NCI-H510A (cell line): ENCODE measurements around the gene ZNF80.

Experiments
- DNase-seq: peaks from one replicate; lab custom pipeline; 2025; lab: John Stamatoyannopoulos, UW

ZNF80 gene

DNA sequence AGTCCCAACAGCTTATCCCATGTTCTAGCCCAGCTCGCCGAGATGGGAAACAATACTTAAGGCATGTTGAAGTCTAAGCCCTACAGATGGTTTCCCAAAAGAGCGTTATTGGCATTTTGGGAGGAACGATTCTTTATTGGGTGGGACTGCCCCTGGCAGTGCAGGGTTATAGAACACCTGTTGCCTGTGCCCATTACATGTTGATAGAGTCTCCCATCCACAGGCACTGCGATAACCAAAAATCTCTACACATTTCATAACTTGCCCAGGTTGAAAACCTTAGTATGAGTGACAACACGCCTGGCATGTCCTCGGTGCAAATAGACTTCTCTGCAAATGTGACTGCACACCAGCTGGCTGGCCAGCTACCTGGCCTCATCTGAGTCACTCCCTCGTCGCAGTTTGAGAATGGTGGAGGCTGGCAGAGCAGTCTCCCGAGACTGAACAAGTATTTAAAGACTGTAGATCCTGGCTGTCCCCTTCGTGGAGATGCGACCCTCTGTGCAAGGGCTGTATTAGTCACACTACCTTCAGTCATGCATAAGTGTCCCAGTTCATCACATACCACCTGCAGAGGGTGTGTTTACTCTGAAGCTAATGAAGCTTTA is 18.7 kb downstream of the ZNF80 start:
- no peak for DNase-seq

DNA sequence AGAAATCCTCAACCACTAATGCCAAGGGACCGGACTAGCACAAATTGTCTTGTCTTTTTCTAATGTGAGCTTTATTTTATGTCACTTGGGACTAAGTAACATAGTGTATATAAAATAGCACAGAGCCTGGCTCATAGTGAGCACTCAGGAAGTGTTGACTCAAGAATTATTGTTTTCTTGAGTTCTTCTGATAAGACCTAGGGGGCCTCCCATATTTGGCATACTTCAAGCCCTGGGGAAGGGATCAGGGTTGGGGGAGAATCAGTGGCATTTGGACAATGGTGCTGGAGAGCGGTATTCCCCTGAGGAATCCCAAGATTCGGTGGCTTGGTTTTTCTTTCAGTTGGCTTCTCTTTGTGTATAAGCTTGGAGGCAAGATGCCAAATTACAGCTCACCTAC is 19.4 kb downstream of the ZNF80 start:
- no peak for DNase-seq

DNA sequence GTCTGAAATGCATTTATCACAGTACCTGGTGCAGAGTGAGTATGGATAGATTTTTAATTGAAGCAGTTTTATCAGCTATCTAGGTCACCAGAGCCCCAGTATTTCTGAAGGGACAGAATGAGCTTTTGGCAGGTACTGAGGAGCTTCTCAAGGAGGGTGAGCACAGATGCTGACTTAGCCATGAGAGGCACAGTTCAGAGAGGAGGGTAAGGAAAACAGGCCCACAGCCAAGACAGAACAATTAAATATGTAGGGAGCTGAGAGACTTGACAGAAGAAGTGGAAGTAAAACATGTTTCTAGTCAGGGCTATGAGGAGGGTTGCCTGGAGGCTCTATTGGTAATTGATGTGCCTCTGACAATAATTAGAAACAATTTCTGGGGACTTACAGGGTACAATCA is 20.1 kb downstream of the ZNF80 start:
- no peak for DNase-seq

DNA sequence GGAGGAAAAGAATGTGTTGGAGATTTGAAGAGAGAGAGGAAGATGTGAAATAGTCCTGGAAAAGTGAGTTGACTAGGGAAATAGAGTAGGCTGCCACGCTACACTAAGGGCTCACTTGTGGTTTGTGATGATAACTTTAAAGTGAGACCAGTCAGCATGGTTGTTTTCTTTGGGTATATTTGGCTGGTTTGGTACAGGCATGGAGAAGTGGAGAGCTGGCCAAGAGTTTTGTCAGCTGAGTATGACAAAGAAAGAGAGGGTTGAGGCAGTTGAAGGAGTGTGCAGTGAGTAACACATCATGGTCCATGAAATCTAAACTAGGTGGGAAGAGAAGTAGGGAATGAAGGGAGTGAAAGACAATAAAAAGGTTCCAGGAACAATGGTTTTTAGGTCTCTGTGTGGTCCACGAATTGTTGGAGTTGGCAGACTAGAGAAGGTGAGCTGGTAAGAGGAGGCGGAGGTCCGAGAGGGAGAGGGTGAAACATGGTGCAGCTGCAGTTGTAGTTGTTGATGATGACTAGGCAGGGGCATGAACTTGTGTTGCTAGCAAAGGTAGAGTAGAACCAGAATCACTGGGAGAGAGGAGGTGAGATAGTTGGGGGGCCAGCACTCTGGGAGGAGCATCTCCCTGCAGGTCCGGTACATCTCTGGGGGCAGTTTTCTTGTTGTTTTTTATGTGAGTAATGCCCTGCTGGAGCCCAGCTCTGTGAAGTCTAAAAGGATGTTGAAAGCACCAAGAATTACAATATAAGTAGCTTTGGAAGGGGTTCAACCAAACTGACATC is 21.0 kb downstream of the ZNF80 start:
- no peak for DNase-seq

DNA sequence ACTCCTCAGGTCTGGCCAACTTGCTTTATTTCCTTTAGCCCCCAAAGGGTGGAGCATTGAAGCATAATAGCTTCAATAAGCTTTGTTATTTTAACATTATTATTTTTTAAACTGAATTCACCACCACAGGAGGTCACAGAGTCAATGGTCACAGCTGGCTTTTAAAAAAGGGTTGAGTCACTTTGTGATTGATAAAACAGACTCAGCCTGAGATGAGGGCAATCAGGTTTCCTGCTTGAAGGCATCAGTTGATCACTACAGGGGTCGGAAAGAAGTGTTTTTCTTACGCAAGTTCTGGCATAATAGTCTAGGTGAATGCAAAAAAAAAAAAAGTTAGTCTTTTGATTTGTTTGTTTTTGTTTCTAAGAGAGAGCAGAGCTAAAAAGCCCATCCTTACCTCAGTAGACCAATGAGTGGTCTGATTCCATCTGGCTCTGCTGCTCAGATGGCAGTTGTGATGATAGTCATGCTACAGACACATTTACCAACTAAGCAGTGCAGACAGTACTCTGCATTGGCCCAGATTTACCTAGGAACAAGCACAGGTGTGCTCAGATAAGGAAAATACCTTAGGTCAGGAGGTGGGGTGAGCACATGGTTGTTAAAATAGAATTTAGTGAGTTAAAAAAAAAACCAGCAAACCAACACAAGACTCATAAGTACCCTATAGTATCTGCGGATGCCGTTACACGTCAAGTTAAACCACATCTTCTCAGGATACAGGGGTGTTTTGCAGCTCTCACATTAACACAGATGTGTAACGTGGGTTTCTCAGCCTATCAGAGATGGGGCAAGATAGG is 22.6 kb downstream of the ZNF80 start:
- DNase-seq = no peak

DNA sequence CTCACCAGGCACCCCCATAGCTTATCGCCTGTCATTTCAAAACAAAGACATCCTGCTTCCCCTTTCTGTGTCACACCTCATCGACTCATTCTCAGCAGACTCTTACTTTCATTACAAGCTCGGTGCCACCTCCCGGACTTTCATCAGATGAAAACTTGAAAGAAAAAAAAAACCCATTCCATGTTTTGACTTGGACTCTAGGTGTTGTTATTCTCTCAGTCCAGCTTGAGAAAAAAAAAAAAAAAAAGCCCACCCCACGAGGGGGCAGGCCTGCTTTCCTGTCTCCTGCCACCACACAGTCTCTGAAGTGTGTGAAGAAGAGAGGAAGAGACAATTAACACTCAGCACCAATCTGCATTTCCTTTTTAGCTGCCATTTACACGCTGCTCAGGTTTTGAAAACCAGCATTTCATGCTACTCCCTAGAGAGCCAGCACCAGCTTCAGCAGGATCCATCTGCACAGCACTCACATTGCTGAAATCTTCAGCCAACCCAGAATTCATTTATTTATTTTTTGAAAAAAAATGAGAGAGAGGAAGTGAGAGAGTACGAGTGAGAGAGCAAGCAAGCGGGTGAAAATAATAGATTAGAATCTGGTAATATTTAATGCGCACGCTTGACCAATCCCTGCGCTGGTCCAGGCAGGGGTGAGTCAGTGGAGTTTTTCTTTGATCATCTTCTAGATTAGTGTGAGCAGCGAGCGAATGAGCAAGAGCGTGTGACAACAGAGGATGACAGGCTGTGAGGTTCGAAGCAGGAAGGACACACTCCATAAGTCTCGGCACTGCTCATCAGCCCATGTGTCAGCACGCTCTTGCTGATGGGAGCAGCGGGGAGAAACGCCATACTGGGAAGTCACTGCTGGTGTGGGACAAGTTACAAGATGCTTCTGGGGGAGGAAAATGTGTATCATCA is 23.5 kb downstream of the ZNF80 start:
- no peak for DNase-seq

DNA sequence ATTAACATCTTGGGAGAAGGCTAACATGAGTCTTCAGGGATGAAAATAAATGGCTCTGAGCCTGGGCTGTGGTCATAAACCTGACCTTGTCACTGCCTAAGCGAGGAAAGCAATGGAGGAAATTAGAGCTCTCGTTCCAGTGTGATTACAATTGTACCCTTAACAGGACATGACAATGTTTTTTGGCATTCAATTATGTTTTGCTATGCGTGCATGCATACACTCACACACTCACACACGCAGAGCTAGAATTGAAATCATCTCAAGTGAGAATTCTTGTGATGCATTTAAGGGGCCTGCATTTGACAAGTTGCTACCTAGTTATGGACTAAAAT is 24.1 kb downstream of the ZNF80 start:
- DNase-seq = no peak

DNA sequence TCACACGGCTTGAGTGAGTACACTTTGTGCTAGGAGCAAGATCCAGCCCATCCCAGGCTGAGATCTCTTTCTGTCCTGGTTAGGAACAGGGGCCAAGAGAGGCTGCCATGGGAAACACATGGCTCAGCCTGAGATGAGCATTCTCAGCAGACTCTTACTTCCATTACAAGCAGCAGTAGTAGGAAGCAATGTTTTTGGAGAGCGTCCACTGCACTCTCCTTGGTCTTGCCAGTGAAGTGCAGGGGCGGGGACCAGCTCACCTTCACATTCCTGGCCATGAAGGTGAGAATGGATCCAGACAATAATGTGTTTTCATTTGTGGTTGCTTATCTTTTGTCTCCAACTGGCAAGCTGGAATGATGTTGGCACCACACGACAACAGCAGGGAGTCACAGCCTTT is 24.7 kb downstream of the ZNF80 start:
- no peak for DNase-seq

DNA sequence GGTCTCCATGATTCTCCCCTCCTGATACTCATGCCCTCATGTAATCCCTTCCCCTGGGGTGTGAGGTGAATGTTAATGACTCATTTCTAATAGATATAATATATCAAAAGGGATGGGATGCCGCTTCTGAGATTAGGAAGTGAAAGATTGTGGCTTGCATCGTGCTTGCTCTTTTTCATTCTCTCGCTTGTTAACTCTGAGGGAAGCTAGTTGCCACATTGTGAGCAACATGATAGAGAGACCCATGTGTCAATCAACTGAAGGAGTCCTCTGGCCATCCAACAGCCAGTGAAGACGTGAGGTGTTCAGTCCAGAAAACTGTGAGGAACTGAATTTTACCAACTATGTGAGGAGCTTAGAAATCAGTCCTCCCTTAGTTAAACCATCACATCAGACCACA is 29.6 kb downstream of the ZNF80 start:
- no peak for DNase-seq

DNA sequence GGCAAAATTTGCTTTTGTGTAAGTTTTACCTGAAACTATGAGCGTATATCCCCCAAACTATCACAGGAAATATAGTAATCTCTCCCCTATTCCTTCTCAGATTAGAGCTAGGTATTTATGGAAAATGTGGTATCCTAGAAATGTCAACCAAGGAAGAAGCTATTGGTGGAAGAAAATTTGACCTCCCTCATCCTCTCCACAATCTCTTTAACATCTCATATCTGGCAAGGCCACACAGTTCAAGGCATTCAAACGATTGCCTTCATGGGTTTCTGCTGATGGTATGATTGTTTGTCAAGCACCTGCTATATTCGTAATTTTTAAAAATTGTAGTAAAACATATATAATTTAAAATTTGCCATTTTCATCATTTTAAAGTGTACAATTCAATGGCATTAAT is 31.0 kb downstream of the ZNF80 start:
- DNase-seq = no peak

DNA sequence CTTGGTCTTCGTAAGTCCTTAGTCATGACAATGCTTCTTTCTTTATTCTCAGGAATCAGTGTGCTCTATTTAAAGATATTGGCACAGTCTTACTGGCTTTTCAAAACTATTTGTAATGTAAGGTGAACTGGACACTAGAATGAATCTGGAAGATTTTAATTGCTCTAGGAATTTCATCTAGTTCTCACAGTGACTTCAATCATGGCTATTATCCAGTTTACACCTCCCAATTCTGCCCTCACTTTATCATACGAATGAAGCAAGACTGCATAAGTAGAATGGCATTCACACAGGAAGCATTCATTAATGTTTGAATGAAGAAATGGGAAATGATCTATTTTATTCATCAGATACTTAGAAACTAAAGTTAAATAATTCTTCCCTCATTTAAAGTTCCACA is 31.8 kb downstream of the ZNF80 start:
- DNase-seq = no peak

DNA sequence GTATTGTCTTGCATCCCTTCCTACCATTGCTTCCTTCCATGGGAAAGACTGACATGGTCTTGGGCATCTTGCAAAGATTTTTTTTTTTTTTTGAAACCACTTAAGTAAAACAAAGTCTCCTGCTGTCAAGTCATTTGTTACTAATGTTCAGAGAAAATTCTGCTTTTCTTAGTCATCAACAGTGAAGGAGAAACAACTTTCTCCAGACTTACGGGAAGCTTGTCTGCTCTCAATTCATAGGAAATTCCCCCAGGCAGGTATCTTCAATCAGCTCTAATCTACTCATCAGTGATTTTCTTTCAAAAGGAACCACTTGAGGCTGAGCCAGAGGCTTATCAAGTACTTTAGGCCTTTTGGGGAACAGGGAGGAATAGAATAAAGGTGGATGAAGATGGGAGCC is 42.6 kb downstream of the ZNF80 start:
- no peak for DNase-seq

DNA sequence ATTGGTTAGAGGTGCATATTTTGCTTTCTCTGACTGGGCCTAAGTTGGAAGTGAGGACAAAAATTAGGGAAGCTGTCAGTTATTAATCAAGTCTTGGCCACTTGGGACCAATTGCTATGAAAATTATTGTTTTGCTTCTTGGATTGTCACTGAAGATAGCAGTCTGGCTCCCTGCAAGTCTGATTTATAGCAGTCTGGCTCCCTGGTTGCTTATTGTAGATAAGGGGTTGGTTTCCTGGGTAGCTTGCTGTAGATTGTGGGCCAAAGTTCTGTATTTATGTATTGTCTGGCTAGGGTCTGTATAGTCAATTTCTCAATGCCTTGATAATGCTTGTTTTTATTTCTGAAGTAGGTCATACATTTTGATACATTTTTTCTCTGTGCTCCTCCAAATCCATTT is 45.2 kb downstream of the ZNF80 start:
- DNase-seq = no peak

DNA sequence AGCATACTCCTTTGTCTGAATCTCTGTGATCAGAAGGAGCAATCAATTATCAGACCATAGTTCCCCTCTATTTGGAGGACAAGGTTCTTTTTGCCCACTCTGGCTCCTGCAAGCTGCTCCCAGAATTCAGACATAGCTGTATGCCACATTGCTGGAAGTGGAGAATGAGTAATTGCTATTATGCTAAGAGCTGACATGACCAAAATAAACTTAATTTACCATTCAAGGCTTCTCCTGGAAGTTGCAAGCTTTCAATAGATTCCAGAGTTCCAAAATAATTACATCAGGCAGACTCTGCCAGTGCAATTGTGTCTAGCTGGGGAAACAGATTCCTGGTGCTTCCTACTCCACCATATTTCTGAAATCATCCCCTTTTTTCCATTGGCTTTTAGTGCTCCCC is 50.9 kb downstream of the ZNF80 start:
- DNase-seq = no peak
